ENCODE data around the gene PLAC1.

Gene PLAC1

GRCh38 chrX:134658002-134658759 lies at the start of gene PLAC1:
Gene PLAC1 (minus strand): TSS chrX:134658471. CDS start chrX:134566682, 91,789 bp downstream.
- DNase-seq = no peak

GRCh38 chrX:134706138-134706537 lies 47.9 kb upstream of the PLAC1 start:
- DNase-seq = no peak

- DNase-seq = no peak
These were observed 37.7 kb upstream of the PLAC1 start for GRCh38 chrX:134695999-134696398.

- no peak for DNase-seq
These were observed 36.4 kb upstream of the PLAC1 start for GRCh38 chrX:134694333-134695322.

- no peak for DNase-seq
These were observed 35.4 kb upstream of the PLAC1 start for GRCh38 chrX:134693644-134694043.

GRCh38 chrX:134692990-134693389 lies 34.7 kb upstream of the PLAC1 start:
- DNase-seq = no peak

- no peak for DNase-seq
These were observed 34.0 kb upstream of the PLAC1 start for GRCh38 chrX:134692233-134692632.

GRCh38 chrX:134691453-134691852 lies 33.2 kb upstream of the PLAC1 start:
- no peak for DNase-seq

- no peak for DNase-seq
These were observed 30.6 kb upstream of the PLAC1 start for GRCh38 chrX:134688839-134689238.

GRCh38 chrX:134688031-134688823 lies 30.0 kb upstream of the PLAC1 start:
- DNase-seq = no peak

GRCh38 chrX:134685668-134686067 lies 27.4 kb upstream of the PLAC1 start:
- DNase-seq = no peak

- no peak for DNase-seq
These were observed 26.7 kb upstream of the PLAC1 start for GRCh38 chrX:134684956-134685355.

- no peak for DNase-seq
These were observed 25.2 kb upstream of the PLAC1 start for GRCh38 chrX:134683351-134684005.

GRCh38 chrX:134682081-134682480 lies 23.8 kb upstream of the PLAC1 start:
- DNase-seq = no peak

- DNase-seq = no peak
These were observed 21.4 kb upstream of the PLAC1 start for GRCh38 chrX:134679644-134680043.

- DNase-seq = no peak
These were observed 20.9 kb upstream of the PLAC1 start for GRCh38 chrX:134679221-134679620.

- DNase-seq = no peak
These were observed 19.1 kb upstream of the PLAC1 start for GRCh38 chrX:134677332-134677731.

- DNase-seq = no peak
These were observed 18.2 kb upstream of the PLAC1 start for GRCh38 chrX:134676436-134676835.

- no peak for DNase-seq
These were observed 14.9 kb upstream of the PLAC1 start for GRCh38 chrX:134673123-134673522.

- DNase-seq = no peak
These were observed 13.8 kb upstream of the PLAC1 start for GRCh38 chrX:134672101-134672500.

- DNase-seq = peak in 1 of 2 experiments; percentile 5
These were observed 13.0 kb upstream of the PLAC1 start for GRCh38 chrX:134671294-134671693.
